HG02571 (cell line): ENCODE measurements around the gene MBNL2.
A peak's percentile ranks its signal among the peaks of the same experiment; 100 is the strongest.
"Not testable (repeated sequence)": the region's sequence is repeated elsewhere in the genome, so short reads cannot be mapped to it uniquely, and the experiment has no call there.

Experiments
- ATAC-seq: cut with Tn5 transposase; IDR thresholded peaks from one replicate; pipeline ENCODE4 v1.9.1; 2021; ENCODE audit warnings: mild to moderate bottlenecking, moderate library complexity; ENCODE audit not compliant: unreplicated experiment

The MBNL2 gene

GRCh38 chr13:97207252-97207651, 14.9 kb upstream of the MBNL2 start:
- not testable (repeated sequence) for ATAC-seq

GRCh38 chr13:97211300-97211699, 10.8 kb upstream of the MBNL2 start:
- ATAC-seq, result no peak

DNA sequence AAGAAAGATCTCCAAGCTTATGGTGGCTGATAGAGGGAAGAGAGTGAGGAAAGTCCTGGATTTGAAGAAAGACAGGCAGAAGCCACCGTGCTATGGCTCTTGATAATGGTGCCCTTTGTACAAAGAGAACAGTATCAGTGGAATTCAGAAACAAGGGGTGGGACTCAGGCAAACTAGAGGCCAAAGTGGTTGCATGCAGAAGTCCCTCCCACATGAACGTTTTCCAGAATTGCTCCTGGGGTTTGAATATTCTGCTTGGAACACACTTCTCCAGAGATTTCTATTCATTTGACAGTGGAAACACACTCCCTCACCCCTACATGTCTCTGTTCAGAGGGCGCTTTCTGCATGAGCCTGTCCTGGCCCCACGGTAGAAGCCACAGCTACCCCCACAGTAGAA, 10.1 kb upstream of the MBNL2 start:
- no peak for ATAC-seq

DNA sequence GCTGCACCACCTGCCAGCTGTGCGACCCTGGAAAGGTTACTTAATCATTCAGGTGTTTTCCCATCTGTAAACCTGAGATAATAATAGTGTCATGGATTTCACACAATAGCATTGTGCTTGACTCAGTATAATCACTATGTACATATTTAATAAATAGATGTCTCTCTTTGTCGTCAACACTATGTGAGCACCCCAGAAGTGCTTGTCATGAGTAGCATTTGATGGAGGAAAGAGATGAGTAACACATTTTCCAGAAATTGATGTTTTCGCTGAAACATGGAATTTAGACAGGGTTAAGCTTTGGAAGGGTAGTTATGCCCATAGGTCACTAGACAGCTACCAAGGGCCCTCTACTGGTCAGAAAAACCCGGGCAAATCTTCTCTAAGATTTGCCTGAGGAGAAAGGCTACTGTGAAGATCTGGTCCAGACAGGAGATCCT, 9.5 kb upstream of the MBNL2 start:
- no peak for ATAC-seq

DNA sequence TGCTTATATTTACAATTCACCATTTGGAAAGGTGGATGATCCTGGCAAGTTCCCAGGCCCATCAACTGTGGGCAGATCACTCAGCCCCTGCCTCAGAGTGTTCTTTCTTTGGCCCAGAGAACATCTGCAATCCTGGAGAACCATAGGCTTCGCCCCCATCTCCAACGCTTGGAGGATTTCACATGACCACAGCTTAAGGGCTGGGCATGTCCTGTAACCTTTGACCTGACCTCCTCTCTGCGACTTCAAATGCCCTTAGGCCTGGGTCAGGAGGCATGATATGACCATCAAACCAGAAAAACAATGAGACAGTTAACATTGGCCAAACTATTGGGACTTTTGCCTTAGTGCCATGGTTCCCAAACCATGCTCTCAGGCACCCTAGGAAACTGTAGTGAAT, 7.2 kb upstream of the MBNL2 start:
- ATAC-seq, result no peak

DNA sequence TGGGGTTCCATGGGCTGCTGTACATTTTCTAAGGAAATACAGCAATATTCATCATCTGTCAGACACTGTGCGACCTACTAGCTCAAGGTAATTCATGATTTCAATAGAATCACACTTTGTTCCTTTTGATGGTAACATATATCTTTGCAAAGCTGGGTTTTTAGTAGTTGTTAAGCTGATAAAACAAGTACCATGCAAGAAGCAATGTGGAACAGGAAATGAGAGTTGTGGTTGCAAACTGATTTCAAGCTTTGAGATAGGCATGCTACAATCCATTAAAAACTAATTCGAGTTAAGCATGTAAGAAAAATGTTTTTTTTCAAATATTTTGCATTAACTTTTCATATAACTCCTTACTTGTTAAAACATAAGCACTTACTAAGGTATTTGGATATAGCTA, 6.8 kb upstream of the MBNL2 start:
- no peak for ATAC-seq

DNA sequence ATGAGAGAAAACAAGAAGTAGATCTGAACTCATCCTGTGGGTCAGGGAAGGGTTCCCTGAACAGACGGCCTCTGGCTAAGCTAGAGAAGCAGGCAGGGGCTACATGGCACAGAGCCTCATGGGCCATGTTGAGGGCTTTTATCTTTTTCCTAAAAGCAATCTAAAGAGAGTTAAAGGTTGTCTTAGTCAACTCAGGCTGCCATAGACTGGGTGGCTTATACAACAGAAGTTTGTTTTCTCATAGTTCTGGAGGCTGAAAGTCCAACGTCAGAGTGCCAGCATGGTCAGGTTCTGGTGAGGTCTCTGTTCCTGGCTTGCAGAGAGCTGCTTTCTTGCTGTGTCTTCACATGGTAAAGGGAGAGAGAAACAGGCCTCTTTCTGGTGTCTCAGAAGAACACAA, 2.9 kb upstream of the MBNL2 start:
- ATAC-seq, result no peak

DNA sequence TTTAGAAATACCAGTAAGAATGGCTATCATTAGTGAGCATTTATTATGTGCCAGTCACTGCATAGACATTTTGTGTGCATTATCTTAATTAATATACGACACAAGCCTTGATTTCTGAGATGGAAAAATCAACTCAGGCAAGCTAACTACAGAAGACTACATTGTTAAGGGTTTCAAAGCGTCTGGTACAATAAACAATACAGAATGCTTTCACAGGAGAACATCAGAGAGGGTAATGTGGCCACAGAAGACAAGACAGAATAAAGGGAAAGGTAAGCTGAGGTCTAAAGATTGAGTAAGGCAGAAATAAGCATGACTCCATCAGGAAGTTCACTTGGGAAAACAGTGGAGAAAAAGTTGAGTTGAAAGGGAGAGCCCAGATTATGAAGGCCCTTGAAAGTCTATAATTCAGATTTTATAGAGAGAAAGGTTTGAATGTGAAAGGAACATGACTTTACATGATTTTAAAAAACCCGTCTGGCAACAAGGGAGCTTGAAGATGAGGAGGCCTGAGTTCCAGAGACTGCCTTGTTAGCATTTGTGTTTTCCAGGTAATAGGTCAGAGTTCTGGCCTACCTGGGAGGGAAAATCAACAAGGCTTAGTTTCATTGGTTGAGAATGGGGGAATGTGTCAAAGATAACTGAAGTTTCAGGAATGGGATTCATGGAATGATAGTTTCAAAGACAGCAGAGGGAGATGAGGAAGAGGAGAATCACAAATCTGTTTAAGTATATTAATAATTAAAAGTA, 1.8 kb upstream of the MBNL2 start:
- no peak for ATAC-seq

DNA sequence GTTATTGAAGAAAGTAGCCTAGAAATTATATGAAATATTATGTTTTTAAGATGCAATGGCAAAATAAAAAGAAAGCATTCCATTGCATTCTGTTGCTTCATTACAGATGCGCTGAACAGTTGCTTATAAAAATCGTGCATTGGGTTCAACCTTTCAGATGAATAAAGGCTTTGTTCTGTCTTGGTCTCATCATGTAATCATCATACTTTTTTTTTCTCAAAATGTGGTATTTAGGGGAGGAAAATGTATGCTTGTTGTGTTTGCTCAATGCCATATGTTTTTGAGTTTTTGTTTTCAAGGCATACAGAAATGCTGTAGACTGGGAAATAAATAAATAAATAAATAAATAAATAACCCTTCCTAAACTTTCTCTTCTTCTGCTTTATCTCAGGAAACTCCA, 1.1 kb upstream of the MBNL2 start:
- ATAC-seq, result no peak

GRCh38 chr13:97221466-97221865, 667 bp upstream of the MBNL2 start:
- ATAC-seq, result no peak

DNA sequence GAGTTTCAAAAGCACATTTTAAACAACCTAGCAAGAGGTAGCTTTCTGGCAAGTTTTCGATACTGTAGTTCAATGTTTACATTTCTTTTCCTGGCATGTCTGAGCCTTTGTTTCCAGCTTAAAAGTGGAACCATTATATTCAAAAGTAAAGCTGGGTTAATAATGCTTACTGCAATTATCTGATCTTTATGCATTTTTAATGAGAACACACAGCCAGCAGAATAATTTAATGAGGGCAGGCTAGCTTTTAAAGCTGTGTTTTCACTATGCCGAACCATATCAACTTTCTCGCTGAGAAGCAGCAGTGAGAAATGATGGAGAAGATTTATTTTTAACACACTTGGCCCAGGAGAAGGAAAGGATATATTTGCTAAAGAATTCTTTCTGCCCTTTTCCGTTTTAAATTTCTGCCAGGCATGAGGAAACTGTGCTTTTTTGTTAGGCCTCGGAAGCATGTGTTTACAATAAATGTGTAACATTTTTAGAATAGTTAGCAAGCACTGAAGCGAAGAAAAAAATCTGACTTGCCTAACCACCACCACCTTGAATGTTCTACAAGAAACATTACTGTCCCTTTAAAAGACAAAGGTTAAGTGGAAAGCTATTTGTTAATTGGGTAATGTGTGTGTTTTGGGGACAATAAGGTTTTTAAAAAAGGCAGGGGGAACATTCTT, 1.0 kb downstream of the MBNL2 start:
- no peak for ATAC-seq

DNA sequence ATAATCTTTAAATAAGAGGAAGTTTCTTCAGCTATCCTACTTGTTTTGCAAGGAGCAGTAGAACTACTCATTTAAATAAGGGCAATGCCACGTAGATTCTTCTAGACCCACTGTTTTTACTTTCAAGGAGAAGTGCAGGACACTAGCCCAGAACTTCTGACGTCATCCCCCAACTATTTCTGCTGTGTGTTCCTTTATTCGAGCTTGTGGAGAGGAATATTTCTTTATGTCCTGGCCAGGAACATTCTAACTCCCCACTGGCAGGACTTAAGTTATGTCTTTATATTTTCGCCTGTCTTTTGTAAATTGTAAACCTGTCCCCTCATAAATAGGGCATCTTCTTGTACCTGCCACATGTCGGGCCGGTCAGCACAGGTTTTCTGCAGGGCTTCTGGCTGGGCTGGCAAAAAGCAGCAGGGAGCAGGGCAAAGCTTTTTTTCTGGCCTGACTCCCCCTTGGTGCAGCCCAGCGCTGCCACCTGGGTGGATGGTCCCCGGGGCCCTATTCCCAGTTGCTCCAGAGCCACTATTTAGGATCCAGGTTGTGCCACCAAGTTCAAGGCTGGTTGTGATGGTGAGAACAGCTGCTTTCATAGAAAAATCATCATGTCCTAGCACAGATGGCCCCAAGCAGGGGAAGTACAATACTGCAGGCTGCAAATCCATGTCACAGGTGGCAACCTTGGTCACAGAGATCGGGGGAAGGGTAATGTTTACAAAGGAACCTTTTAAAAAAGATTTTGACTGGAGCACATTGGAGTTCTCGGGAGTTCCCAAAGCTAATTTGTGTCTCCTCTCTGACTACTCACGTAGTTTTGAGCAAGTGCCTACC, 1.8 kb downstream of the MBNL2 start:
- peak; percentile 25 for ATAC-seq

DNA sequence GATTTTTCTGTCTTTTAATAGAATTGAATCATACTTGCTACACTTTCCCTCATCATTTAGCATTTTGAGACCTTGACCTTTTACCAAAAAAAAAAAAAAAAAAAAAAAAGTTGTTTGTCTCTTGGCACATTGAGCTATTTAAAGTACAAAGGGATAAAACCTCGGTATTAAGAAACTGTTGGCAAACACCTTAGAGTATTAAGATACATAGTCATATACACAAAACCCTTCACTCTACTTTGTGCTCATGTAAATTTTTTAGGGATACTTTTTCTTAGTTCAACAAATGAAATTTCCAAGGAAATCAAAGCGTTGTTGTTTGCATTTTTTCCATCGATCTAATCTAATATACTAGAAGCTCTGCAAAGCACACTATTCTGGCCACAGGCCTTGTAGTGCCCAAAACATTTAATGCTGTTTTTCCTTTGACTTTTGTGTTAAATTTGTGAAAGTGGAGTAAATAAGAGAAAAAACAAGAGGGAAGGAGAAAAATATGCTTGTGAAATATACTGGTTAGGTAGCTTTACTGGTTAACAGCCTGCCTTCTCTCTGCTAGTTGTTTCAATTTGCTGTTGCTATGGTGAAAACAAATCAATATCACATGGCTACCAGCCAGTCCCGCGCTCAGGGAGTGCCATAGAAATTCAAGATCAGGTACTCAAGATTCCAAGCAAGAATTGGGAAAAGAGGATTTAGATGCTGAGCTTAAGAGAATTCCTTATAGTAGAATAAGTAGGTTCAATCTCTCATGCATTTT, 2.6 kb downstream of the MBNL2 start:
- no peak for ATAC-seq

- ATAC-seq, result no peak
Measured at GRCh38 chr13:97225533-97225932, 3.4 kb downstream of the MBNL2 start.

- ATAC-seq, result no peak
Measured at GRCh38 chr13:97226013-97226412, 3.9 kb downstream of the MBNL2 start.

DNA sequence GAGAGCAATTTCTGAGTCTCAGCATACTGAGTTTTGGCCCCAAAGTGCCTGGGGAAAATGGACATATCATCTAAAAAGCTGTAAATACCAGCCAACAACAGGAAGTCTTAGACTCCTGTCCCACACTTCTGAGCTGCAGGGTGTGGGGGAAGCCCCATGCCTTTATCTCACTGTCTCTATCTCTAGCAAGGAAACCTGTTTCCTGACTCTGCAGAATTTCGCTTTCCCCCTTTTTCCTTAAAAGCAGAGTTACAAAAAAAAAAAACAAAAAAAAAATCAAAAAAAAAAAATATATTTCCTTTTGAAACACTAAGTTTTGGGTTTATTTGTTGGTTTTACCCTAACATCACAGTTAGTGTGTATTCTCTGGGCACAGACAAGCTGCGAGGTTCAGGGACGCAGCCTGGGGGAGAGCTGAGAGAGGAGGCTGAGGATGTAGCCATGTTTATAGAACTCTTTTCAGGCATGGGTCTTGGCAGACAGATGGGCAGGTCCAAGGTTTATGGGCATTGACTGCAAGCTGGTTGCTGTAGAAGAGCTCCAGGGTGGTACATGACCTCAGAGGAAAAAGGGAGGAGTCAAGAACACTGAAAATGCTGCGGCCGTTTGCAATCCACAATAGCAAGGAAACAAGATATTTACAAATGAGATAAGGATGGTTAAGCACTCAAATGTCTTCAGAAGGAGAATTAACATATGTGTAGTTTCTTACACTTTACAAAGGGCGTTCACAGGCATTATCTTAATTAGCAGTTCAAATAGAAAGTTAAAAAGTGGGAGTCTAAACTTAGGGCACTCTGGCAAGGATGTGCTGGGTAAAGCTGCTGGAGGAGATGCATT, 4.9 kb downstream of the MBNL2 start:
- ATAC-seq, result peak; percentile 39

GRCh38 chr13:97228850-97229521, 6.9 kb downstream of the MBNL2 start:
- ATAC-seq, result no peak

DNA sequence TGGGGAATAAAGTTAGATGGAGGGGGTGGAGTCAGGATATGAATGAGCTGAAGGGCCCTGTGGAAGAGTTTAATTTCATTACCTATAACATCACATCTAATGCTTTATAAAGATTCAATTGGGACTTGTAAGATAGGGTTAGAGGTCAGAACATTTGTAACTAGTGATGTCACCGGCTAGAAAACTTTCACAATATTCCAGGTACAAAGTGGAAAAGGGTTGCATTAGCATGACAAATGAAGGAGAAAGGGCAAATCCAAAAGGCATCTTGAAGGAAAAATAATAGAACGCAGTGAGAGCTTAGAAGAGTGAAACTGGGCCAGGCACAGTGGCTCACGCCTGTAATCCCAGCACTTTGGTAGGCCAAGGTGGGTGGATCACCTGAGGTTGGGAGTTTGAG, 7.6 kb downstream of the MBNL2 start:
- ATAC-seq, result no peak

GRCh38 chr13:97231118-97231828, 9.1 kb downstream of the MBNL2 start:
- no peak for ATAC-seq
